ENCODE results near the gene SINHCAF. TPM values are rescaled to one million over a fixed set of nuclear protein-coding genes. Genes with fewer than 3 reads are reported as not detected.

Gene SINHCAF, protein sequence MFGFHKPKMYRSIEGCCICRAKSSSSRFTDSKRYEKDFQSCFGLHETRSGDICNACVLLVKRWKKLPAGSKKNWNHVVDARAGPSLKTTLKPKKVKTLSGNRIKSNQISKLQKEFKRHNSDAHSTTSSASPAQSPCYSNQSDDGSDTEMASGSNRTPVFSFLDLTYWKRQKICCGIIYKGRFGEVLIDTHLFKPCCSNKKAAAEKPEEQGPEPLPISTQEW
- not detected in 2 replicates for polyA plus RNA-seq

DNA sequence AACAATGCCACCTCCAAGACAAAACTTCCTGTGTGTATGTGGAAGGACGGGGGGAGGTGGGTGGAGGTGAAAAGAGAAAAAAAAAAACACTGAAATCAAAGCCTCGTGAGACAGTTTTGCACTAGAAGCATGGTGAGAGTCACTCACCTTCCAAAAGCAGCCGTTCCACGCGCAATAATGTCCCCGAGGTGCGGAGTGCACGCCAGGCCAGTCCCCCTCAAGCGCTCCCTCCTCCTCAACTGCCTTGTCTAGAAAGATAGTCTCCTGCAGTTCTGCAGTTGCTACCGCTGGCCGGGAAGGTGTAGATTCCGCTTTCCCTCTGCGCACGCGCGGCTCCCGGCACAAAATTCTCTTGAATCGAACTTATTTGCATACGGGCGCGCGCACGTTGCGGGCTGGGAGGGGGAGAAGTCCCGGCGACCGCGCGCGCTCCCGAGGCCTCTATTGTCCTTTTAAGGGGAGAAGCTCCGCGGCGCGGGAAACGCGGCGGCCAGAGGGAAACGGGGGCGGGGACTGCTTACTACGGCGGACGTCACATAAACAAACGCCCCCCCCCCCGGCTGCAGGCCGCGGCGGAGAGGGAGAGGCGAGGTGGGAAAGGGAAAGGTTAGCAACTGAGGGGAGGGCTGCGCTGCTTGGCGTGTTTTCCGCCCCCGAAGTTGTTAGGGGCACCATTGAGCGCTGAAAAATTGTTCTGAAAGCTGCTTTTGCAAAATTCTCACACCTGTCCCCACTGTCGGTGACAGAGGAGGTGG is at the start of gene SINHCAF:
SINHCAF (minus strand) TSS at position 274 of the 755 bp plus-strand sequence. CDS start 27,946 bp downstream, outside the sequence.

